H9 (cell line): ENCODE data around the gene KRT80. TPM values are rescaled to one million over a fixed set of nuclear protein-coding genes. Genes with fewer than 3 reads are reported as not detected.

ENCODE experiments used
- DNase-seq: peaks from one replicate; pipeline ENCODE4 v3.0.0-alpha.2; 2017
- H2AFZ ChIP-seq: one replicate; pipeline ENCODE4 v1.6.1; 2013; ENCODE audit warnings: mild to moderate bottlenecking, low read length, control low read depth, moderate library complexity
- H2AK5ac ChIP-seq: 2 replicates; pipeline ENCODE4 v1.6.1; 2013; ENCODE audit warnings: low read length, control low read depth, mixed read lengths; ENCODE audit not compliant: insufficient read length
- H2BK120ac ChIP-seq: one replicate; pipeline ENCODE4 v1.6.1; 2013; ENCODE audit warnings: low read depth, mild to moderate bottlenecking, low read length, control low read depth, inconsistent platforms; ENCODE audit not compliant: poor library complexity, severe bottlenecking
- H2BK12ac ChIP-seq: 2 replicates; pipeline ENCODE4 v1.6.1; 2013; ENCODE audit warnings: low read length, control low read depth, mixed read lengths, low read depth; ENCODE audit not compliant: insufficient read length
- H2BK15ac ChIP-seq: 2 replicates; pipeline ENCODE4 v1.6.1; 2013; ENCODE audit warnings: low read depth, low read length, control low read depth
- H2BK20ac ChIP-seq: one replicate; pipeline ENCODE4 v1.6.1; 2013; ENCODE audit warnings: low read depth, mild to moderate bottlenecking, low read length, control low read depth, inconsistent platforms; ENCODE audit not compliant: poor library complexity, severe bottlenecking
- H2BK5ac ChIP-seq: 2 replicates; pipeline ENCODE4 v1.6.1; 2013; ENCODE audit warnings: low read length, control low read depth, mixed read lengths; ENCODE audit not compliant: insufficient read length
- H3K14ac ChIP-seq: 2 replicates; pipeline ENCODE4 v1.6.1; 2013; ENCODE audit warnings: low read length, control low read depth; ENCODE audit not compliant: insufficient read depth
- H3K18ac ChIP-seq: 2 replicates; pipeline ENCODE4 v1.6.1; 2013; ENCODE audit warnings: low read depth, mild to moderate bottlenecking, mixed read lengths, low read length, control low read depth; ENCODE audit not compliant: insufficient read length
- H3K23ac ChIP-seq: 2 replicates; pipeline ENCODE4 v1.6.1; 2013; ENCODE audit warnings: low read length, control low read depth, mixed read lengths, low read depth; ENCODE audit not compliant: insufficient read length
- H3K23me2 ChIP-seq: 2 replicates; pipeline ENCODE4 v1.6.1; 2013; ENCODE audit warnings: low read depth, mild to moderate bottlenecking, mixed read lengths, low read length, control low read depth; ENCODE audit not compliant: insufficient read length, poor library complexity, severe bottlenecking
- H3K27ac ChIP-seq: 2 replicates; pipeline ENCODE4 v1.5.1; 2013; ENCODE audit warnings: low read length, control low read depth, mixed read lengths, low read depth; ENCODE audit not compliant: insufficient read length
- H3K27me3 ChIP-seq: 2 replicates; pipeline ENCODE4 v1.6.1; 2013; ENCODE audit warnings: low read length, control low read depth, inconsistent platforms; ENCODE audit not compliant: insufficient read depth
- H3K4ac ChIP-seq: 2 replicates; pipeline ENCODE4 v1.6.1; 2013; ENCODE audit warnings: low read depth, mild to moderate bottlenecking, control low read depth, inconsistent platforms, low read length, moderate library complexity
- H3K4me1 ChIP-seq: 2 replicates; pipeline ENCODE4 v1.6.1; 2013; ENCODE audit warnings: low read length, control low read depth, inconsistent platforms; ENCODE audit not compliant: insufficient read depth
- H3K4me2 ChIP-seq: 2 replicates; pipeline ENCODE4 v1.6.1; 2013; ENCODE audit warnings: low read length, control low read depth, mixed read lengths; ENCODE audit not compliant: insufficient read length, insufficient read depth
- H3K56ac ChIP-seq: 2 replicates; pipeline ENCODE4 v1.6.1; 2013; ENCODE audit warnings: low read depth, mild to moderate bottlenecking, mixed read lengths, low read length, control low read depth; ENCODE audit not compliant: insufficient read length
- H3K79me1 ChIP-seq: 2 replicates; pipeline ENCODE4 v1.6.1; 2013; ENCODE audit warnings: low read depth, mild to moderate bottlenecking, moderate library complexity, low read length, control low read depth, inconsistent platforms; ENCODE audit not compliant: insufficient read depth, poor library complexity, severe bottlenecking
- H3K79me2 ChIP-seq: 2 replicates; pipeline ENCODE4 v1.6.1; 2013; ENCODE audit warnings: low read length, control low read depth, inconsistent platforms; ENCODE audit not compliant: insufficient read depth
- H3K9ac ChIP-seq: 2 replicates; pipeline ENCODE4 v1.6.1; 2013; ENCODE audit warnings: low read length, control low read depth, mixed read lengths; ENCODE audit not compliant: insufficient read length; ENCODE audit errors: extremely low read depth
- H3K9me3 ChIP-seq: one replicate; pipeline ENCODE4 v1.6.1; 2013; ENCODE audit warnings: low read depth, low read length, inconsistent platforms; ENCODE audit not compliant: control insufficient read depth
- H3T11ph ChIP-seq: one replicate; pipeline ENCODE4 v1.6.1; 2013; ENCODE audit warnings: mild to moderate bottlenecking, low read length, control low read depth, inconsistent platforms
- H4K20me1 ChIP-seq: one replicate; pipeline ENCODE4 v1.6.1; 2013; ENCODE audit not compliant: control insufficient read depth, insufficient read length, insufficient read depth
- H4K5ac ChIP-seq: 2 replicates; pipeline ENCODE4 v1.6.1; 2013; ENCODE audit warnings: low read depth, mild to moderate bottlenecking, mixed read lengths, low read length, control low read depth; ENCODE audit not compliant: insufficient read length
- H4K8ac ChIP-seq: replicated peaks from 2 replicates; pipeline ENCODE4 v1.6.1; 2013; ENCODE audit warnings: low read length, control low read depth, mixed read lengths, low read depth; ENCODE audit not compliant: insufficient read length
- H4K91ac ChIP-seq: 2 replicates; pipeline ENCODE4 v1.6.1; 2013; ENCODE audit warnings: low read depth, mild to moderate bottlenecking, moderate library complexity, mixed read lengths, low read length, control low read depth; ENCODE audit not compliant: insufficient read length
- H3K27ac Mint-ChIP-seq, 3 experiments: 2 replicates in 2 of 3; 3 replicates in 1 of 3; pipeline ENCODE4 v1.8.0; 2020 to 2021; ENCODE audit warnings: mixed read lengths in 3 of 3, mild to moderate bottlenecking in 1 of 3, moderate library complexity in 1 of 3
- H3K27me3 Mint-ChIP-seq: 2 replicates; pipeline ENCODE4 v1.8.0; 2021; ENCODE audit warnings: low read depth, mild to moderate bottlenecking, moderate library complexity, mixed read lengths
- H3K36me3 Mint-ChIP-seq, 3 experiments: 2 replicates in 2 of 3; 3 replicates in 1 of 3; pipeline ENCODE4 v1.8.0; 2020 to 2021; ENCODE audit warnings: low read depth in 3 of 3, mixed read lengths in 3 of 3; ENCODE audit not compliant: insufficient read depth in 1 of 3
- H3K4me1 Mint-ChIP-seq, 2 experiments: 2 replicates each; pipeline ENCODE4 v1.8.0; 2020; ENCODE audit warnings: mixed read lengths in 2 of 2
- H3K4me3 Mint-ChIP-seq, 2 experiments: 2 replicates in 1 of 2; 3 replicates in 1 of 2; pipeline ENCODE4 v1.8.0; 2020 to 2021; ENCODE audit warnings: mild to moderate bottlenecking in 2 of 2, mixed read lengths in 2 of 2, moderate library complexity in 1 of 2
- H3K9me3 Mint-ChIP-seq, 2 experiments: 2 replicates in 1 of 2; 3 replicates in 1 of 2; pipeline ENCODE4 v1.8.0; 2020; ENCODE audit warnings: mild to moderate bottlenecking in 2 of 2, mixed read lengths in 2 of 2, moderate library complexity in 1 of 2
- WGBS: extraction: QIAGEN DNeasy Blood & Tissue Kit; methylation state at CpG from one replicate; pipeline ENCODE4 v1.1.7; 2013; ENCODE audit warnings: missing lambda C conversion rate, low lambda C conversion rate, mixed read lengths; ENCODE audit not compliant: insufficient read length; ENCODE audit errors: extremely low coverage; 5-methylcytosine and 5-hydroxymethylcytosine counted together
- total RNA-seq: library from RNA; stranded (reverse); gene quantifications from 2 replicates; pipeline ENCODE4 v1.2.1, GENCODE V29; 2021
- TF ChIP-seq, protein P1 (sequence below): fragments of 200-600 bp; sonication (generic); conservative IDR thresholded peaks from 3 replicates; pipeline ENCODE4 v1.8.0; 2021; ENCODE audit warnings: antibody characterized with exemption, mild to moderate bottlenecking

Gene KRT80
- total RNA-seq, 1 experiment from 2014 or later: not detected

DNA sequence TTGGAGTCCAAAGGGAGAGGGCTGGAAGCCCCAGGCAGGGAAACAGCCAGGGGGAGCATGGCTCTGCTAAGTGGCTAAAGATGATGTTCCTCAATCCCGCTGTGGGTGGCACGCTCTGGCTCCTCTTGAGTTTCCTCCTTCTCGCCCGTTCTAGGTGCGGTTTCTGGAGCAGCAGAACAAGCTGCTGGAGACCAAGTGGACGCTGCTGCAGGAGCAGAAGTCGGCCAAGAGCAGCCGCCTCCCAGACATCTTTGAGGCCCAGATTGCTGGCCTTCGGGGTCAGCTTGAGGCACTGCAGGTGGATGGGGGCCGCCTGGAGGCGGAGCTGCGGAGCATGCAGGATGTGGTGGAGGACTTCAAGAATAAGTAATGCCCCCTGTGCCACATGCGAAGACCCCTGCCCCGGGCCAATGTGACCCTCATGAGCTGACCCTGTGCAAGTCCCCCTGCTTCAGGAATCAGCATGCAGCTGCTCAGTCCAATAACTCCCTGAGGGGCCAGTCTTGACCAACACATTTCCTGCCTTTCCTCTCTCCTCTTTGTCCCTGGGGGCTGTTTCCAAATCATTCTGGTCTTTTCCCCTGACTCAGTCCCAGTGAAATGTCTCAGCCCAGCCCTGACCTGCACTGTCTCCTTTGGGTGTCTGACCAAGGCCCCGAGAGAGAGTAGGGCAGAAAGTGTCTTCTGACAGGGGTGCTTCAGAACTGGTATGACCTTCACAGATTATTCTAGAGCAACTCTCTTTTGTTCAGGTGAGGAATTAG is 43.4 kb upstream of the KRT80 start:
- Histone ChIP-seq H3K18ac (no peak overlapping the region), H3K9ac (no peak overlapping the region), H3K4me2 (no peak overlapping the region), H3K23me2 (peaks cover 12% of the 10 kb centered on the region), H2BK12ac (no peak overlapping the region), H3K79me1 (no peaks in the 10 kb centered on the region), H3K4me1 (peaks cover 12% of the 10 kb centered on the region), H3T11ph (no peak overlapping the region), H3K27ac (no peak overlapping the region), H3K14ac (no peak overlapping the region), H3K79me2 (no peaks in the 10 kb centered on the region), H3K23ac (no peak overlapping the region), H3K9me3 (no peaks in the 10 kb centered on the region), H4K8ac (no peak overlapping the region), H4K91ac (no peak overlapping the region), H2AK5ac (no peak overlapping the region), H2BK120ac (no peak overlapping the region), H4K20me1 (no peaks in the 10 kb centered on the region), H2AFZ (no peak overlapping the region), H3K4ac (no peak overlapping the region), H2BK5ac (no peak overlapping the region), H3K27me3 (peaks cover 8% of the 10 kb centered on the region), H2BK20ac (no peak overlapping the region), H4K5ac (no peak overlapping the region), H3K56ac (no peak overlapping the region), H2BK15ac (no peak overlapping the region)
- Mint-ChIP-seq H3K36me3 (peaks cover 2 to 23% (median 3%) of the 10 kb centered on the region in 3 experiments; a peak in 5 of 7 replicates), H3K9me3 (no peaks in the 10 kb centered on the region; a peak in 1 of 5 replicates), H3K4me3 (no peak overlapping the region), H3K27me3 (peaks cover 71% of the 10 kb centered on the region), H3K27ac (no peak overlapping the region), H3K4me1 (peaks cover 68 to 78% of the 10 kb centered on the region in 2 experiments)
- no peak for DNase-seq
- TF ChIP-seq, protein P1, sequence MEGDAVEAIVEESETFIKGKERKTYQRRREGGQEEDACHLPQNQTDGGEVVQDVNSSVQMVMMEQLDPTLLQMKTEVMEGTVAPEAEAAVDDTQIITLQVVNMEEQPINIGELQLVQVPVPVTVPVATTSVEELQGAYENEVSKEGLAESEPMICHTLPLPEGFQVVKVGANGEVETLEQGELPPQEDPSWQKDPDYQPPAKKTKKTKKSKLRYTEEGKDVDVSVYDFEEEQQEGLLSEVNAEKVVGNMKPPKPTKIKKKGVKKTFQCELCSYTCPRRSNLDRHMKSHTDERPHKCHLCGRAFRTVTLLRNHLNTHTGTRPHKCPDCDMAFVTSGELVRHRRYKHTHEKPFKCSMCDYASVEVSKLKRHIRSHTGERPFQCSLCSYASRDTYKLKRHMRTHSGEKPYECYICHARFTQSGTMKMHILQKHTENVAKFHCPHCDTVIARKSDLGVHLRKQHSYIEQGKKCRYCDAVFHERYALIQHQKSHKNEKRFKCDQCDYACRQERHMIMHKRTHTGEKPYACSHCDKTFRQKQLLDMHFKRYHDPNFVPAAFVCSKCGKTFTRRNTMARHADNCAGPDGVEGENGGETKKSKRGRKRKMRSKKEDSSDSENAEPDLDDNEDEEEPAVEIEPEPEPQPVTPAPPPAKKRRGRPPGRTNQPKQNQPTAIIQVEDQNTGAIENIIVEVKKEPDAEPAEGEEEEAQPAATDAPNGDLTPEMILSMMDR: no peak
- WGBS: no CpG with 5 or more reads among the region's 15 CpGs
